Cortex of kidney (tissue), 1 donor: ENCODE measurements around the gene MORF4L1.
"Not testable (repeated sequence)": the region's sequence is repeated elsewhere in the genome, so short reads cannot be mapped to it uniquely, and the experiment has no call there.

Experiments
- DNase-seq: peaks from one replicate; lab custom pipeline; 2025; lab: John Stamatoyannopoulos, UW

Gene MORF4L1

DNA sequence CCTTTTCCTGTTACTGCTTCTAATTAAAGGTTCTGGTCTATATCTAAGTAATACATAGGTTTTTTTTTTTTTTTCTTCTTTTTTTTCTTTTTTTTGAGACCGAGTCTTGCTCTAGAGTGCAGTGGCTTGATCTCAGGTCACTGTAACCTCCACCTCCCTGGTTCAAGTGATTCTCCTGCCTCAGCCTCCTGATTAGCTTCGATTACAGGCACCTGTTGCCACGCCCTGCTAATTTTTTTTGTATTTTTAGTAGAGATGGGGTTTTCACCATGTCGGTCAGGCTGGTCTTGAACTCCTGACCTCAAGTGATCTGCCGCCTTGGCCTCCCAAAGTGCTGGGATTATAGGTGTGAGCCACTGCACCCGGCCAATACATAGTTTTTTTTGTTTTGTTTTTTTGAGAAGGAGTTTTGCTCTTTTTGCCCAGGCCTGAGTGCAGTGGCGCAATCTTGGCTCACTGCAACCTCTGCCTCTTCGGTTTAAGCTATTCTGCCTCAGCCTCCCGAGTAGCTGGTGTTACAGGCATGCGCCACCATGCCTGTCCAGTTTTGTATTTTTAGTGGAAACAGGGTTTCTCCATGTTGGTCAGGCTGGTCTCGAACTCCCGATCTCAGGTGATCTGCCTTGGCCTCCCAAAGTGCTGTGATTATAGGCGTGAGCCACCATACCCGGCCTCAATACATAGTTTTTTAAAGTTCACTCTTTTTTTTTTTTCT, 28.3 kb downstream of the MORF4L1 start:
- DNase-seq = not testable (repeated sequence)

DNA sequence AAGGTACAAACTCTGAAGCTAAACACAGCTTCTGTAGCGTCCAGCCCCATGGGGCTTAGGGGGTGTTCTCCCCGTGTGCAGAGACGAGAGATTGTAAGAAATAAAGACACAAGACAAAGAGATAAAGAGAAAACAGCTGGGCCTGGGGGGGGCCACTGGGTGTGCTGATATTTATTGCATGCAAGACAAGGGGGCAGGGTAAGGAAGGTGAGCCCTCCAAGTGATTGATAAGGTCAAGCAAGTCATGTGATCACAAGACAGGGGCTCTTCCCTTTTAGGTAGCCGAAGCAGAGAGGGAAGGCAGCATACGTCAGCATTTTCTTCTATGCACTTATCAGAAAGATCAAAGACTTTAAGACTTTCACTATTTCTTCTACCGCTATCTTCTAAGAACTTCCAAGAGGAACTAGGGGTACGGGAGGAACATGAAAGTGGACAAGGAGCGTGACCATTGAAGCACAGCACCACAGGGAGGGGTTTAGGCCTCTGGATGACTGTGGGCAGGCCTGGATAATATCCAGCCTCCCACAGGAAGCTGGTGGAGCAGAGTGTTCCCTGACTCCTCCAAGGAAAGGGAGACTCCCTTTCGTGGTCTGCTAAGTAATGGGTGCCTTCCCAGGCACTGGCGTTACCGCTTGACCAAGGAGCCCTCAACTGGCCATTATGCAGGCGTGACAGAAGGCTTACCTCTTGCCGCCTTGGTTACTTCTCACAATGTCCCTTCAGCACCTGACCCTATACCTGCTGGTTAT, 29.8 kb downstream of the MORF4L1 start:
- DNase-seq = not testable (repeated sequence)

DNA sequence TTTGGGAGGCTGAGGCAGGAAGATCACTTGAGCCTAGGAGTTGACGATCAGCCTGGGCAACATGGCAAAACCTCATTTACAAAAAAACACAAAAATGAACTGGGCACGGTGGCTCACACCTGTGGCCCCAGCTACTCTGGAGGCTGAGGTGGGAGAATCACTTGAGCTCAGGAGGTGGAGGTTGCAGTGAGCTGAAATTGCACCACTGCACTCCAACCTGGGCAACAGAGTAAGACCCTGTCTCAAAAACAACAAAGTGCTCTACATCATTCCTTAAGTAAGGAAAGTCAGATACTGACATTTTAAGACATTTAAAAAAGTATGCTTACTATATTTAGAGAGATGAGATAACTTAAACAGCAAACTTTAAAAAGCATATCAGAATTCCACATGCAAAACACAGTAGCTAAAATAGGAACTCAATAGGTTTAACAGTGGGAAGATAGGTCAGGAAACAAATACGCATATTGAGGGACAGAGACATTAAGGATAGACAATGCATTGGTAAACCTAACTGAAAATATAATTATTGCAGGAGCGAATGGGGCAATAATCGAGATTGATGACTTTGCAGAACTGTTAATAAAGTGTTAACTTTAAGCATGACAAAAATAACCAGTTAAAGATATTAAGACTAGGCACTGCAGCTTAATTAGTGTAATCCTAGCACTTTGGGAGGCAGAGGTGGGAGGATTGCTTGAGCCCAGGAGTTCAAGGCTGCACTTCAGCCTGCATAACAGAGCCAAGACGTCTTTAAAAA, 32.1 kb downstream of the MORF4L1 start:
- DNase-seq = no peak

DNA sequence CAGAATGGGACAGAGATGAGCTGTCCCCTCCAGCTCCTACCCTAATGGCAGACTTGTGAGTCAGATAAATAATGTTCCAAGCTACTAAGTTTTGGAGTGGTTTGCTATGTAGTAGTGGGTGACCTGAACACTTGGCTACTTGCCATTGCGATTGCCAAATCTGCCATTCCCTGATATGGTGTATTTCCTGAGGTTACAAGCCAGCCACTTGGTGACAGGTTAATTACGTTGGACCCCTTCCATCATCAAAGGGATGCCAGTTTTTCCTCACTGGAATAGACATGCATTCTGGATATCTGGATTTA, 33.6 kb downstream of the MORF4L1 start:
- no peak for DNase-seq

DNA sequence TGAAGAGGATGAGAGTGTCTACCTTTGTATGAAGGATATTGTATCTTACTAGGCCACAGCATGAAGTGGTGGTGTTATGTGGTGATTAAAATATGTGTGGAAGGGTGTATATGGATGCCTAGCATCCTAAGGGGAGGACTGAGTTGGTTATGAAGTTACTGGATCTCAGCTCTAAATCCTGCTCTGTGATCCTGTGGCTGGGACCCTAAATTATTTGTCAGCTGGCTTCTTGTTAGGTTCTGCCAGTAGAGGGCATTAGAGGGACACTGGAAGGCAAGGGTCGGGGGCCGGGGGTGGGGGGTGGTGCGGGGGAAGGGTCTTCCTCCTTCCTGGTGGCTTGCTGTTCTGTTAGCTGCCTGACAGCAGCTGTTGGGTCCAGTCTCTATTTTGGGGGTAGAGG, 34.9 kb downstream of the MORF4L1 start:
- no peak for DNase-seq

- DNase-seq = no peak
Measured at GRCh38 chr15:78909160-78909695, 36.5 kb downstream of the MORF4L1 start.

GRCh38 chr15:78909791-78910228, 37.1 kb downstream of the MORF4L1 start:
- DNase-seq = no peak

GRCh38 chr15:78910271-78910670, 37.6 kb downstream of the MORF4L1 start:
- DNase-seq = no peak

DNA sequence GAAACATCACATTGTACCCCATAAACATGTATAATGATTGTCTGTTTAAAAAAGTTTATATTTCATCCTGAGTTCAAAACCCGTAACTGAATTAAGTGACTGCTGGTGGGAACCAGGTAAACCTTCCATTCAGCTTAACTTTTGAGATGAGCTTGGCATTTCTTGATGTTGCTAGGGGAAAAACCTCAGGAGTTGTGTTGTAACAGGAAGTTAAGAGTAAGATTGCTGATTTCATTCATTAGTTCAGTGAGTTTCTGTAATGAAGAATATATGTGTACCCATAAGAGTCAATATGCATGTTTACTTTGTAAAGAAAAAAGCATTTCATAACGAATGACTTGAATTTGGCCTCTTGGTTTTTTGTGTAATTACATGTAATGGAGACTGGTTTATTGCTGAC, 39.6 kb downstream of the MORF4L1 start:
- no peak for DNase-seq

DNA sequence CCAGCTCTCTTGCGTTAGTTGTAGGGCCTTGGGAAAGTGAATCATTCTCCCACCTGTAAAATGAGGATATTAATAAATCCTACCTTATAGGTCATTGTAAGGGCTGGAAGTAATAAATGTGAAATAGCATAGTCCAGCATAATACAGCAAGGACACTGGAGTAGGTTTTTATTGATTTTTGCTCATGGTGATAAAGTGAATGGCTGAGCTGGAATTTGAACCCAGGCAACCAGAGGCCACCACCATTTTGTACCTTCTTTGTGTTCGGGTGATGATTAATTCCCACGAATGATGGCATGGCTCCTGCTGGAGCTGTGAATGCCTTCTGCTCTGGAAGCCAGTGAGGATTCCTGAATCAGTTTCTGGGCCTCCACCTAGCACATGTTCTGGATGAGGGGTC, 40.3 kb downstream of the MORF4L1 start:
- no peak for DNase-seq

- DNase-seq = no peak
Measured at GRCh38 chr15:78914027-78914764, 41.5 kb downstream of the MORF4L1 start.

DNA sequence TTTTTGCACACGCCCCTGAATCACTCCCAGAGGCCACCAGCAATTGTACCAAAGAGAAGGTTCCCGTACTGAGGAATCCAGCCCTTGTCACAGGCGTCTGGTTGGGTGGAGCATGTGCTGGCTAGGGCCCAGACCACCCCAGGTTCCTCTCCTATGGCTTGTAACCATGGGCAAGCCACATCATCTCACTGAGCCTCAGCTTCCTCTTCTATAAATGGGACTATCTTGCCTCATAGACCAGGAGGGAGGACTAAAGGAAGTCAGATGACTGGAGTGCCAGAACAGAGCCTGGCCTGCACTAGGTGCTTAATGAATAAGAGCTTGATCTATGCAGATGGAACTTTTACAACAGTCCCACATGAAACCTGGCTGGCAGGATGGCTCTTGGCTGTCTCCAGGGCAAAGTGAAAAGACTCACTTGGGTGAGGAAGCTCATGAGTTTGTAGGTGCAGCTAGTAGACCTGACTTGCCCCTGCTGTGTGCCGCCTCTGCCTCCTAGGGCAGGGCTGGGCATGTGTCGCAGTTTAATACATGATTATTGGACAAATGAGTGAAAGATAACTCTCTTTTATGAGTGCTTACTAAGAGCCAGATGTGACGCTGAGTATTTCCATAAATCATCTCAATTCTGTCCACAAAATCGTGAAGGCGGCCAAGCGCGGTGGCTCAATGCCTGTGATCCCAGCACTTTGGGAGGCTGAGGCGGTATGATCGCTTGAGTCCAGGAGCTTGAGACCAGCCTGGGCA, 42.8 kb downstream of the MORF4L1 start:
- no peak for DNase-seq

- DNase-seq = no peak
Measured at GRCh38 chr15:78916088-78916487, 43.4 kb downstream of the MORF4L1 start.

GRCh38 chr15:78917888-78918287, 45.2 kb downstream of the MORF4L1 start:
- no peak for DNase-seq

DNA sequence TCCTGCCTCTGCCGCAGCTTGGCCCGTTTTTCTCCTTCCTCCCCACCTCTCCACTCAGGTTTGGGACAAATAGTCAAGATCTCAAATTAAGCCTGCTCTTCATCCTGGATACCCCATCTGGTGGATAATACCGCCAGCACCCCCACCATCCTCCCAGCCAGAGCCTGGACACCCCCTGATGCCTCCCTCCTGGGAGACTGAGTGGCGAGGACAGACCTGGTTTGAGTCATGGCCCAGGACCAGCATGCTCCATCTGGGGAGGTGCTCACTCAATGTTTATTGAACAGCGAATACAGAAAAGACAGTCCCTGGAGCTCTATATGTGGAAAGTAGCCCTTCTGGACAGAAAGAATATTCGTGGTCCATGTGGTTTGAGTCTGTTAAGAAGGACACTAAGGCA, 48.8 kb downstream of the MORF4L1 start:
- no peak for DNase-seq

DNA sequence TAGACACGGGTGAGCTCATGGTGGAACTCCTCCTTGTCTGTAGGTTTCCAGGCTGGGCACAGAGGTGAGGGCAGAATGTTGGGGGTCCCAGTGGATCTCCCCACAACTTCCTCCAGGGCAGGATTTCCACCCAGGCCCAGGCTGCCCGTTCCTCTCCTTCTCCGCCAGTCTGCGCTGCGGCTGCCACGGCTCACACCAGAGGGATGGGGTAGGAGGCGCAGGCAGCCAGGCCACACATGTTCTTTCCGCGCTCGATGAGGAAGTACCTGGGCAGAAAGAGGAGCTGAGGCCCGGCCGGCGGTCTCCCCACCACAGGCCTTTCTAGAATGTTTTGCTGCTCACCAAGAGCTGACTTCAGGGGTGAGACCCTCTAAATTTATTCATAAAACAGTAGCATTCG, 49.2 kb downstream of the MORF4L1 start:
- no peak for DNase-seq

- no peak for DNase-seq
Measured at GRCh38 chr15:78922527-78922926, 49.8 kb downstream of the MORF4L1 start.

DNA sequence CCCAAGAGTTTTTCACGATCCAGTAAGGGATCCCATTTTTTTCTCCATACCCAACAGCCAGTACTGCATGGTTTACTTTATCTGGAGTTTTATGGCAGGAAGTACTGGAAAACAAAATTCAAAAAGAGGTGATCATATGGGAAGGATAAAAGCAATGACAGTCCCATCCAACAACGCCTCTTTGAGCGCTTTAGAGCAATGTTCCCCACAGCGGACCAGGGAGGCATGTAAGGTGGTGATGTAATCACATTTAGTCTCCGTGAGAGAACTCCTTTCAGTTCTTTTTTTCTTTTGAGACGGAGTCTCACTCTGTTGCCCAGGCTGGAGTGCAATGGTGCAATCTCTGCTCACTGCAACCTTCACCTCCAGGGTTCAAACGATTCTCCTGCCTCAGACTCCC, 50.3 kb downstream of the MORF4L1 start:
- no peak for DNase-seq

GRCh38 chr15:78923480-78924360, 51.0 kb downstream of the MORF4L1 start:
- no peak for DNase-seq

DNA sequence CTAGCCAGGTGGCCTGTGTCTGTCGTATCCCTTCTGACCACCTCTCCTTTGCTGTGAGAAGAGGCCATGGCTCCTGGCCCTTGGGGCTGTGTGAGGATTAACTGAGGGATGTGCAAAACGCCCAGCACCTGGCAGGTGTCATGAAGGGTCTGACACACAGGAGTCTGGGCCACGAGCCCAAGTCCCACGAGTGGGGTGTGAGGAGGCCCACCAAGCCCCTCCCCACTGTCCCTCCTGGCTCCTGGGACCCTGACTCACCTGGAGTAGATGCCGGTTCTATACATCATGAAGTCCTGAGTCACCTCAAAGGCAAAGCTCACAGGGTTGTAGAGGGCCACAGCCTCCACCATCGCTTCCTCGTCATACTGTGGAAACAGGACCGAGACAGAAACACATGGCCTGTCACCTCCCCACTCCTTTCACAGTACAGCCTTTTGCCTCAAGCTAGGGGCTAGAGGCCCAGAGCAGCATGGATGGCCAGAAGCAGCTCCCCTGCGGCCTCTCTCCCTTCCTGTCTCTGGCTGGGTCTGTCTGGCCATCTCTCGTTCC, 52.5 kb downstream of the MORF4L1 start:
- no peak for DNase-seq
